AG09309 (cell line): ENCODE measurements around the gene AVL9.
"Not testable (repeated sequence)": the region's sequence is repeated elsewhere in the genome, so short reads cannot be mapped to it uniquely, and the experiment has no call there.

ENCODE experiments used
- DNase-seq: peaks from one replicate; pipeline ENCODE4 v3.0.0-alpha.2; 2010; ENCODE audit warnings: low read depth
- H3K4me3 ChIP-seq: 2 replicates; pipeline ENCODE4 v1.5.1; 2011; ENCODE audit warnings: mild to moderate bottlenecking, low read depth, low read length, moderate library complexity; ENCODE audit not compliant: control insufficient read depth
- TF ChIP-seq, protein P1 (sequence below): IDR thresholded peaks from 2 replicates; pipeline ENCODE4 v1.5.1; 2011; ENCODE audit warnings: mild to moderate bottlenecking, low read depth, low read length, inconsistent platforms; ENCODE audit not compliant: insufficient read depth, control insufficient read depth; ENCODE audit errors: missing control alignments

Gene AVL9

DNA sequence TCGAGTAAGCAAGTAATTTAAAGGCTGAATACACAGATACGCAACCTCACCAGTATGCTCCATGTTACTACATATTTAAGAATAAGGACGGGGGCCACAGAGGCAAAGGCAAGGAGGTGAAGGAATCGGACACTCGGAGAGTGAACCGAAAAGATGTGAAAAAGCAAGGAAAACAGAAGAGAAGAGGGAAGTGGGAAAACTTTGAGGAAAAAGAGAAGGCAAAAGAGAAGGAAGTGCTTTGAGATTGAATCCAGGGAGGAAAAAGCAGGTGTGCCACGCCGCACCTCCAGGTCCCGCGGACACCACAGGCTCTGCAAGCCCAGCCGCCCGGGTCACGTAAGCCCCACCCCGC is 367 bp upstream of the AVL9 start:
- TF ChIP-seq, protein P1, sequence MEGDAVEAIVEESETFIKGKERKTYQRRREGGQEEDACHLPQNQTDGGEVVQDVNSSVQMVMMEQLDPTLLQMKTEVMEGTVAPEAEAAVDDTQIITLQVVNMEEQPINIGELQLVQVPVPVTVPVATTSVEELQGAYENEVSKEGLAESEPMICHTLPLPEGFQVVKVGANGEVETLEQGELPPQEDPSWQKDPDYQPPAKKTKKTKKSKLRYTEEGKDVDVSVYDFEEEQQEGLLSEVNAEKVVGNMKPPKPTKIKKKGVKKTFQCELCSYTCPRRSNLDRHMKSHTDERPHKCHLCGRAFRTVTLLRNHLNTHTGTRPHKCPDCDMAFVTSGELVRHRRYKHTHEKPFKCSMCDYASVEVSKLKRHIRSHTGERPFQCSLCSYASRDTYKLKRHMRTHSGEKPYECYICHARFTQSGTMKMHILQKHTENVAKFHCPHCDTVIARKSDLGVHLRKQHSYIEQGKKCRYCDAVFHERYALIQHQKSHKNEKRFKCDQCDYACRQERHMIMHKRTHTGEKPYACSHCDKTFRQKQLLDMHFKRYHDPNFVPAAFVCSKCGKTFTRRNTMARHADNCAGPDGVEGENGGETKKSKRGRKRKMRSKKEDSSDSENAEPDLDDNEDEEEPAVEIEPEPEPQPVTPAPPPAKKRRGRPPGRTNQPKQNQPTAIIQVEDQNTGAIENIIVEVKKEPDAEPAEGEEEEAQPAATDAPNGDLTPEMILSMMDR: no peak
- H3K4me3 ChIP-seq: peak overlapping the region; percentile 60
- DNase-seq: no peak

DNA sequence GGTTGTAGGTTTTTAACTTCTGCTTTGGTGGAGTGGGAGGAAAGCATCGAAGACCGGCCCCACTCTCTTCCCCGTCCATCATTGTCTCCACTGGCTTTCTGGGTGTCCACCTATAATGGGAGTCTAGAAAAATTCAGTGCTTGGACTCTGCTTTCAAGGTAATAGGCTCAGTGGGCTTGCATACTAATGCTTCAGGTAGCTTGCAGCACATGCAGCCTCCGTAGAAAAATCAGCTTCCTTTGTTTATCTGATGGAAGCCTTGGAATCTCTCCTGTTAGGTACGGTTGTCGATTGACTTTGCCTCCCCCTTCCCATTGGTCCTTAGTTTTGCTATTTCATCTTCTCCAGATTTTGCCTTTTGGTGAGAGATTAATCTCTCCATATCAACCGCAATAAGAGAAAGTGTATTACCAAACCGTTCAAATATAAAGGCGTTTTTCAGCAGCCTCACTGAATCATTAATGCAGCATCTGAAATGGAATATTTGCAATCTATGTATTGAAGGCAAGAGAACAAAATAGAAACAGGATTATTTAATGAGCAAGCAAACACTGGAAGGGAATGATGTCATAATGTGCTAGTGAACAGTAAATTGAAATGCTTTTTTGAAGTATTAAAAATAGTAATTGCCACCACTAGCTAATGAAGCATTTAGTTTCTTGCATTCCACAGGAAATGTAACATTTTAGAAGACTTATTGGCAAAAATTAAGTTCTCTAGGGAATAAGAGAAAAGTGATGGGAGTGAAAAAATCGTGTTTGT is 944 bp downstream of the AVL9 start:
- no peak for DNase-seq

DNA sequence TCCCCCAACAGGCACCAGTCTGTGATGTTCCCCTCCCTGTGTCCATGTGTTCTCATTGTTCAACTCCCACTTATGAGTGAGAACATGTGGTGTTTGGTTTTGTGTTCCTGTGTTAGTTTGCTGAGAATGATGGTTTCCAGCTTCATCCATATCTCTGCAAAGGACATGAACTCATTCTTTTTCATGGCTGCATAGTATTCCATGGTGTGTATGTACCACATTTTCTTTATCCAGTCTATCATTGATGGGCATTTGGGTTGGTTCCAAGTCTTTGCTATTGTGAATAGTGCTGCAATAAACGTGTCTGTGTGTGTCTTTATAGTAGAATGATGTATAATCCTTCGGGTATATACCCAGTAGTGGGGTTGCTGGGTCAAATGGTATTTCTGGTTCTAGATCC is 4.5 kb downstream of the AVL9 start:
- DNase-seq, H3K4me3 ChIP-seq: not testable (repeated sequence)

More for the DNA sequence above, 944 bp downstream of the AVL9 start:
- TF ChIP-seq, protein P1: no peak
- H3K4me3 ChIP-seq: peak overlapping the region; percentile 97

DNA sequence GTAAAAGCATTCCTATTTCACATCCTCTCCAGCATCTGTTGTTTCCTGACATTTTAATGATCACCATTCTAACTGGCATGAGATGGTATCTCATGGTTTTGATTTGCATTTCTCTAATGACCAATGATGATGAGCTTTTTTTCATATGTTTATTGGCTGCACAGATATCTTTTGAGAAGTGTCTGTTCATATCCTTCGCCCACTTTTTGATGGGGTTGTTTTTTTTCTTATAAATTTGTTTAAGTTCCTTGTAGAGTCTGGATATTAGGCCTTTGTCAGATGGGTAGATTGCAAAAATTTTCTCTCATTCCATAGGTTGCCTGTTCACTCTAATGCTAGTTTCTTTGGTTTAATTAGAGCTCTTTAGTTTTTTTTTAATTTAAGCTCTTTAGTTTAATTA is 4.9 kb downstream of the AVL9 start:
- not testable (repeated sequence) for DNase-seq, H3K4me3 ChIP-seq

DNA sequence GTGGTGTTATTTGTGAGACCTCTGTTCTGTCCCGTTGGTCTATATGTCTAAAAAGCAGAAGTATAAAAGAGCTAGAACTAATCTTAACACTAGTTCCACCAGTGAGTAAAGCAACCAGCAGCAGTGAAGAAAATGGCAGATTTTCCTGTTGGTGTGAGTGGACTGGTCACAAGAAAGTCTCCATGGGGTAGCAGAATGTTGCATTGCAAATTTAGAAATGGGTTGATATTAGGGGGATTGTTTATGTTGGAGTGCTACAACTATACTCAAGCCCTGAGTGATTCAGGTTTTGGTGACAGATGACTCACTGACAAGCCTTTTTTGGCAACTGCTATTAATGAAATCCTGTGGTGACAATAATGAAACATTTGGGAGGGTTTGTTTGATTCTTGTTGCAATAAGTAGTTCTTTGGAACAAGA is 5.6 kb downstream of the AVL9 start:
- DNase-seq: no peak
- TF ChIP-seq, protein P1: no peak
- H3K4me3 ChIP-seq: no peak overlapping the region

DNA sequence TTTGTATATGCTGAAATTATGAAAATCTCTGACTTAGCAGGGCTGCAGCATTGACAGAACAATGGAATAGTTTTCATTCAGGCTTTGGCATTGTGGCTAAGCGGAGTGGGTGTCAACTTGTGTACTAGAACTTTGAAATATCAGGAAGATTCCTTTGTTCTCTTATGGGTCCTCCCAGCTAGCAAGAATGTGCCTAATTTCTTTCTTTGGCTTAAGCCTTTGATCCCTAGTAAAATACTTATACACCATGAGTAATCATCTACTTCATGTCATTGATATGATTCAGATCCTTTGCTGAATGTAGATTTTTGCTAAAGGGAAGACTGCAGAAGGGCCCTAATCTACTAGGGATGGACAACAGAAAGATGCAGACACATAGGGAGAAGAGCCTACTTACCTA is 6.2 kb downstream of the AVL9 start:
- H3K4me3 ChIP-seq: no peak overlapping the region
- TF ChIP-seq, protein P1: no peak
- no peak for DNase-seq

DNA sequence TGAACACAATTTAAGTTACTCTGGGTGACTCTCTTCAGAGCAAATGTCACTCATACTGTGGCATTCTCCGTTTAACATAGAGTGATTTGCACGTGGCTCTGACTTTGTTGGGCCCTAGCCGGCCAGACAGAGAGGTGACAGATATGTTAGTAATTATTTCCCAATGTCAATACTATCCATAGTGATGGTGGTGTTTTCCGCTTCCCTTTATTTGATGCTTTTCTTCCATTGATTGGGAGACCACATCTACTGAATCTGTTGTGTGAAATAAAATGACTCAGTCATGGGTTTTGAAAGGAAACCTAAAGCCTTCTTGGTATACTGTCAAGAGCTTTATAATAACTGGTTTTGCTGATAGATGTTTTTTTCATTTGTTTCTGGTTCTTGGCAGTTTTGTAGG is 7.4 kb downstream of the AVL9 start:
- H3K4me3 ChIP-seq: no peak overlapping the region
- DNase-seq: no peak
- TF ChIP-seq, protein P1: no peak
